PC-9 (cell line): ENCODE measurements around the gene UBE2E2.

Experiments used
- EZH2 ChIP-seq: fragments of 200-600 bp; sonication (generic); IDR thresholded peaks from 2 replicates; pipeline ENCODE4 v1.8.0; 2017; ENCODE audit warnings: antibody characterized with exemption, low read depth
- TF ChIP-seq, protein P1 (sequence below): fragments of 200-600 bp; sonication (generic); conservative IDR thresholded peaks from 2 replicates; pipeline ENCODE4 v1.6.1; 2017; ENCODE audit warnings: mixed run types, antibody characterized with exemption, mild to moderate bottlenecking, moderate library complexity

DNA sequence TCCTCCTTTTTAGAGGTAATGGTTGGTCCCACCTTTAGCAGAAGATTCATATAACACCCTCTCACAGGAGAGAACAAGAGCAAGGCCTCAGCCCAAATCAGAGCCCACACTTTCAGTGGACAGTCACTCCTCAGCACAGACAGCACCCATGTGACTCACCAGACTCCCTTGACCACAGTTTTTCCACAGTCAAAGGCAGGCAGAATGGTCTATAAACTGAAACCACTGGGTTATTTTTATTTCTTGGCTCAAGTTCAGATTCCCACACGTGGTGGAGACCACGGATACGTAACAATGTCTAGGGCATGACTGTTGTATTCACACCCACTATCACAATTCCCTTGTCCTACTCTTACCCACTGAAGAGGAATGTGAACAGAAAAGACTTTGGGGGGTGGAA is 364.8 kb downstream of the UBE2E2 start:
- TF ChIP-seq EZH2: no peak
- TF ChIP-seq, protein P1, sequence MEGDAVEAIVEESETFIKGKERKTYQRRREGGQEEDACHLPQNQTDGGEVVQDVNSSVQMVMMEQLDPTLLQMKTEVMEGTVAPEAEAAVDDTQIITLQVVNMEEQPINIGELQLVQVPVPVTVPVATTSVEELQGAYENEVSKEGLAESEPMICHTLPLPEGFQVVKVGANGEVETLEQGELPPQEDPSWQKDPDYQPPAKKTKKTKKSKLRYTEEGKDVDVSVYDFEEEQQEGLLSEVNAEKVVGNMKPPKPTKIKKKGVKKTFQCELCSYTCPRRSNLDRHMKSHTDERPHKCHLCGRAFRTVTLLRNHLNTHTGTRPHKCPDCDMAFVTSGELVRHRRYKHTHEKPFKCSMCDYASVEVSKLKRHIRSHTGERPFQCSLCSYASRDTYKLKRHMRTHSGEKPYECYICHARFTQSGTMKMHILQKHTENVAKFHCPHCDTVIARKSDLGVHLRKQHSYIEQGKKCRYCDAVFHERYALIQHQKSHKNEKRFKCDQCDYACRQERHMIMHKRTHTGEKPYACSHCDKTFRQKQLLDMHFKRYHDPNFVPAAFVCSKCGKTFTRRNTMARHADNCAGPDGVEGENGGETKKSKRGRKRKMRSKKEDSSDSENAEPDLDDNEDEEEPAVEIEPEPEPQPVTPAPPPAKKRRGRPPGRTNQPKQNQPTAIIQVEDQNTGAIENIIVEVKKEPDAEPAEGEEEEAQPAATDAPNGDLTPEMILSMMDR: no peak
